Natural killer cell treated with Interleukin-12 subunit alpha and Interleukin-12 subunit beta and Interleukin-15 and Interleukin-18, amount 100 ng/mL, for 72 hours (primary cell): Measurements from ENCODE around the gene H1-8. TPM values are rescaled to one million over a fixed set of nuclear protein-coding genes. Genes with fewer than 3 reads are reported as not detected.

Experiments used
- ATAC-seq, 2 donors: fragments of 150-1000 bp; cut with Tn5 transposase in 1 of 2; sonication (Bioruptor Pico), chemical (Tn5 transposase) in 1 of 2; 2 replicates each; pipeline ENCODE4 v1.10.0; 2021
- DNase-seq: peaks from one replicate; pipeline ENCODE4 v3.0.0; 2022; ENCODE audit warnings: low spot score
- H3K27ac Mint-ChIP-seq, 2 donors: 1 replicate in 1 of 2; 2 replicates in 1 of 2; pipeline ENCODE4 v1.8.0; 2022; ENCODE audit warnings: mixed read lengths in 2 of 2, mild to moderate bottlenecking in 1 of 2, moderate library complexity in 1 of 2
- H3K27me3 Mint-ChIP-seq, 2 donors: 1 replicate in 1 of 2; 2 replicates in 1 of 2; pipeline ENCODE4 v1.8.0; 2022; ENCODE audit warnings: mixed read lengths in 2 of 2
- H3K36me3 Mint-ChIP-seq: one replicate; pipeline ENCODE4 v1.8.0; 2022; ENCODE audit warnings: mixed read lengths
- H3K4me1 Mint-ChIP-seq, 2 donors: 1 replicate in 1 of 2; 2 replicates in 1 of 2; pipeline ENCODE4 v1.8.0; 2022; ENCODE audit warnings: low read depth in 2 of 2, mixed read lengths in 2 of 2, mild to moderate bottlenecking in 1 of 2
- H3K4me3 Mint-ChIP-seq: one replicate; pipeline ENCODE4 v1.8.0; 2022; ENCODE audit warnings: mixed read lengths
- H3K9me3 Mint-ChIP-seq: 2 replicates; pipeline ENCODE4 v1.8.0; 2022; ENCODE audit warnings: mixed read lengths
- total RNA-seq, 2 donors: library from RNA; stranded (reverse); gene quantifications; one replicate each; pipeline ENCODE4 v1.2.3, GENCODE V29; 2022

Gene H1-8
- total RNA-seq, 2 donors from 2014 or later: not detected

DNA sequence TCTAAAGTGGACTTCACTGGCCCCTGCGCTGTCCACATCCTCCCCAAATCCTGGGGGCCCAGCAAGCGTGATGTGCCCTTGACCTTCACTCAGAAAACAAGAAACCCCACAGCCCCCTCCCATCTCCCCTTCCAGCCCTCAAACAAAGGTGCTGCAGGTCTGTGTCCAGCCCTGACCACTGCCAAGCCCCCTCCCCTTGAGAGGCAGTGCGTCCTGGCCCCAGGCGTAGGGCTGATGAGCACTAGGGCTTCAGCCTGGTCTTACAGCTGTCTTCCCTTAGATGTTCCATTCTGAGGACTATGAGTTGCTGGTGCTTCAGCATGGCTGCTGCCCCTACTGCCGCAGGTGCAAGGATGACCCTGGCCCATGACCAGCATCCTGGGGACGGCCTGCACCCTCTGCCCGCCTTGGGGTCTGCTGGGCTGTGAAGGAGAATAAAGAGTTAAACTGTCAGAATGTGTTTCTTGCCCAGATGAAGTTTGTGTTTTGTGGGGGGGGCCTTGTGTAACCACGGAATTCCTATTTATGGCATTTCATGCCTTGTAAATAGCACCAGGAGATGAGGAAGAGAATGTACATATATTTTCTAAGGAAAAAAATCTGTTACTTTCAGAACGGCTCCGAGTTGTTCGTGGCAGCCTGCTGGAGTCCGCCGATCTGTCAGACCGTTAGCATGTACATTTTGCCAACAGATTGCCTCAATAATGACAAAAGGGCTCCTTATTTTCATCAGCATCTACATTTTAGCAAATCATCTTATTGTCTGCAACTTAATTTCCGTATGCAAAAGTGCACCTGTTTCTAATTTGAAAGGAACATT is 22.9 kb upstream of the H1-8 start:
- peaks cover 0 to 4% of the 10 kb centered on the region in 2 donors for H3K4me1 Mint-ChIP-seq
- no peaks in the 10 kb centered on the region for H3K36me3 Mint-ChIP-seq
- ATAC-seq (no peak), DNase-seq (no peak)
- H3K9me3 Mint-ChIP-seq: no peaks in the 10 kb centered on the region
- no peak overlapping the region for H3K27ac Mint-ChIP-seq
- no peak overlapping the region for H3K4me3 Mint-ChIP-seq
- H3K27me3 Mint-ChIP-seq: no peaks in the 10 kb centered on the region

DNA sequence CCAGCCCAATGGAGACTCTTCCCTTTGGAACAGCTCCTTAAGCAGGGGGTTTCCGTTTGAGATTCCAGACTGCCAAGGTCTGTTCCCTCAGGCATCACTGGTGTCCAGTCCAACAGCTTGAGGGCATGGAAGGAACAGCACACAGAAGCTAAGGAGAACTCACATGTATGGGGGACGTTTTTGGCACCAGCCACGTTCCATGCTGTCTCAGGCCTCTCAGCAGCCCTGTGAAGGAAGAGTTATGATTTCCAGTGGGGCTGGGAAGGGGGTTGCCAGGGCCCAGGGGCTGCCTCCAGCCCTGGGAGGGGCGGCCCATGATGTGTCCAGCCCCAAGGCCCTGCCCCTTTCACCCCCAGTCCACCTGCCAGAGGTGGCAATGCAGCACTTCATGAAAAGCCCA is 22.0 kb upstream of the H1-8 start:
- no peaks in the 10 kb centered on the region for H3K36me3 Mint-ChIP-seq
- DNase-seq: no peak
- no peaks in the 10 kb centered on the region for H3K27me3 Mint-ChIP-seq
- no peak overlapping the region for H3K27ac Mint-ChIP-seq
- no peaks in the 10 kb centered on the region for H3K9me3 Mint-ChIP-seq
- no peak overlapping the region for H3K4me3 Mint-ChIP-seq
- H3K4me1 Mint-ChIP-seq: peaks cover 0 to 4% of the 10 kb centered on the region in 2 donors
- ATAC-seq: no peak

DNA sequence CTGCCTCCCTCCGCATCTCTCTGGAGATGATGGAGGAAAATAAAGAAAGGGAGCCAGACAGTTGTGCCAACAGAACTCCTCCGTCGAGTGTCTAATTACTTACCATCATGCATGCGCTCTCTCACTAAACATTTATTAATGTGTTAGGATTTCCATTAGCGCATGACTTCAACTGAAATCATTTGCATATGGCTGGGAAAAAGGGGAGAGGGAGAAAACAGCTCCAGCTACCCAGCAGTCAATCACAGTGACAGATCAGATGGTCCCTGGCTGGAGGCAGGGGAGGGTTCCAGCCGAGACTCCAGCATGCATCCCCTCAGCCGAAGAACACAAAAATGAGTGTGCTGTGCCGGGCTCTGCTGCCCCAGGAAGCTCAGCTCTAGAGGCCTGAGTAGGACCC is 21.4 kb upstream of the H1-8 start:
- Mint-ChIP-seq H3K27me3 (no peaks in the 10 kb centered on the region), H3K9me3 (no peaks in the 10 kb centered on the region), H3K4me3 (no peak overlapping the region), H3K36me3 (no peaks in the 10 kb centered on the region), H3K27ac (no peak overlapping the region), H3K4me1 (peaks cover 0 to 4% of the 10 kb centered on the region in 2 donors)
- ATAC-seq (no peak), DNase-seq (no peak)

DNA sequence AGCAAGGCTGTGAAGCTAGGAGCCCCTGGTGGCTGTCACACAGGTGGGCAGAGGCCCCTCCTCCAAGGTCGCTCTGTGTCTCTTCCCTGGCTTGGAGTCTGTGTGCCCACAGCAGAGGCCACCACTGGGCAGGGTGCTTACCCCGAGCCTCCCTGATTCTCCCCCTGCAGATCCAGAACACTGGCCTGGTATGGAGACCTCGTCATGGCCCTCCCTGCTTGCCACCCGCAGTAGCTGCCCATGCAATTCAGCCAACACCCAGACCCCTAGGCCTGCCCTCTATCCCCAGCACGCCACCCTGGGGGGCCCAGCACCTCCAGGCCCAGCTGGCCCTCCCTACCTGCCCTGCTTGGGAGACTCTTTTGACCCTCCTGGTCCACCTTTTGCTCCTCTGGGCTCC is 20.0 kb upstream of the H1-8 start:
- ATAC-seq (no peak), DNase-seq (no peak)
- peaks cover 0 to 4% of the 10 kb centered on the region in 2 donors for H3K4me1 Mint-ChIP-seq
- H3K9me3 Mint-ChIP-seq: no peaks in the 10 kb centered on the region
- no peak overlapping the region for H3K27ac Mint-ChIP-seq
- no peak overlapping the region for H3K4me3 Mint-ChIP-seq
- no peaks in the 10 kb centered on the region for H3K36me3 Mint-ChIP-seq
- no peaks in the 10 kb centered on the region for H3K27me3 Mint-ChIP-seq

DNA sequence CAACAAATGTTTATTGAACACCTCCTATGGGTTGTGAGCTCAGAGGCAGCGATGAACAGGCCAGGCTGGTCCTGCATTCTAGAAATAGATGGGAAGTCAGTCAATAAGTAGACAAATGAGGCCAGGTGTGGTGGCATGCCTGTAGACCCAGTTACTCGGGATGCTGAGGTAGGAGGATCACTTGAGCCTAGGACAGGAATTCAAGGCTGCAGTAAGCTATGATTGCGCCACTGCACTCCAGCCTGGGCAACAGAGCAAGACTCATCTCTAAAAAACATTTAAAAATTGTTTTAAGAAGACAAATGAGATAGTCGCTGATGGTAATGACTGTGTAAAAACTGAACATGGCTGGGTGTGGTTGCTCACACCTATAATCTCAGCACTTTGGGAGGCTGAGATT is 18.9 kb upstream of the H1-8 start:
- Mint-ChIP-seq H3K4me1 (peaks cover 0 to 4% of the 10 kb centered on the region in 2 donors), H3K27me3 (no peaks in the 10 kb centered on the region), H3K36me3 (no peaks in the 10 kb centered on the region), H3K9me3 (no peaks in the 10 kb centered on the region), H3K4me3 (no peak overlapping the region), H3K27ac (no peak overlapping the region)
- ATAC-seq (no peak), DNase-seq (no peak)

DNA sequence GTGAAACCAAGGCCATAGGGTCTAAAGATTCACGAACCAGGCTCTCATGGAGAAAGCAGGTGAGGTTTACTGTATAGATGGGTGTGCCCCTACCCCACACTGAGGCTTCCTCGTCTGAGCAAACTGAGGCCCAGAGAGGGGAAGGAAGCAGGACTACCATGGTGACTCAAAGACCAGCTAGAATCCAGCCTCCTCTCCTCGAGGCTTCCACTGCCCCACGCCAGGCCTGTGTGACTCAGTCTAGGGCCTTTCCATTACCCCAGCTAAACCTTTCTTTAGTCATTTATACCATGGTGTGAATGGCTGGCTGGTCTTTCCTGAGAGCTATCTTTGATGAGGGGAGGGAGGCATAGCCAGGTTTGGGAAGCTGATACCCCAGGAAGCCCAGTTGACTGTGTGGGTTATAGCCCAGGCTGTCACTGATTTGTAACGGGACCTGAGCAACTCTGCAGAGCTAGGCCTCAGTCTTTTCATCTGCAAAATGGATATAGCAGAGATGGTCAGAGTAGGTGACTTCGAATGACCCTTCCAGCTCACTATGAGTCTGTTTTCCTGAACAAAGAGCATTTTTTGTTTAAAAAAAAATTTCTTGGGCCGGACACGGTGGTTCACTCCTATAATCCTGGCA is 17.5 kb upstream of the H1-8 start:
- H3K27me3 Mint-ChIP-seq: no peaks in the 10 kb centered on the region
- H3K4me3 Mint-ChIP-seq: no peak overlapping the region
- ATAC-seq: no peak
- no peaks in the 10 kb centered on the region for H3K4me1 Mint-ChIP-seq
- no peak overlapping the region for H3K27ac Mint-ChIP-seq
- H3K9me3 Mint-ChIP-seq: no peaks in the 10 kb centered on the region
- DNase-seq: no peak
- H3K36me3 Mint-ChIP-seq: no peaks in the 10 kb centered on the region

DNA sequence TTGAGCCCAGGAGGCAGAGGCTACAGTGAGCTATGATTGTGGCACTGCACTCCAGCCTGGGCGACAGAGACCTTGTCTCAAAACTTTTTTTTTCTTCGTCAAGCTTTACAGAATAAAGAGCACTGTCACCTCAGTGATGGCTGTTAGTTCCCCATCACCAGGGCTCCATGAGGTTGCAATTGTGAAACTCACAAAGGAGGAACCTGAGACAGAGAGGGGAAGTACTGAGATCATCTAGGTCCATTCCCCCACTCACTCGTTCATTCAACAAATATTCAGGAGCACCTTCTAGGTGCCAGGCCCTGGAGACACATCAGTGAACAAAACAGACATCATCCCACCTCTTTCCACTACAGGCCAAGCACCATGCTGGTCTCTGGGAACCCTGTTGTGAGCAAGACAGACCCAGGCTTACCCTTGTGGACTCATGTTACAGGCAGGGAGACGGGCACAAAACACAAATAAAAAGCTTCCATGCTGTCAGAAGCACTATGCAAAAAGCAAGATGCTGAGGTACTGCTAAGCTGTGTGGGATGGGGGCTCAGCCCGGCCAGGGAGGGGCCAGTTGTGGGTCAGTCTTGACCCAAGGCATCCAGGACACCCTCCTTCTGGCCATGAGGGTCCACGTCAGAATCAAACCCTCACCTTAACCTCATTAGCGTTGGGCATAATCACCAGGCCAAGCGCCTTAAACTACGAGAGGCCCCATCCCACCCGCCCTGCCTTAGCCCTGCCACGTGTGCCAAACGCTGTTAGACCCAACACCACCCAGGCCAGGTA is 16.7 kb upstream of the H1-8 start:
- ATAC-seq (no peak), DNase-seq (no peak)
- Mint-ChIP-seq H3K4me1 (no peaks in the 10 kb centered on the region), H3K36me3 (no peaks in the 10 kb centered on the region), H3K27me3 (no peaks in the 10 kb centered on the region), H3K27ac (no peak overlapping the region), H3K9me3 (no peaks in the 10 kb centered on the region), H3K4me3 (no peak overlapping the region)

DNA sequence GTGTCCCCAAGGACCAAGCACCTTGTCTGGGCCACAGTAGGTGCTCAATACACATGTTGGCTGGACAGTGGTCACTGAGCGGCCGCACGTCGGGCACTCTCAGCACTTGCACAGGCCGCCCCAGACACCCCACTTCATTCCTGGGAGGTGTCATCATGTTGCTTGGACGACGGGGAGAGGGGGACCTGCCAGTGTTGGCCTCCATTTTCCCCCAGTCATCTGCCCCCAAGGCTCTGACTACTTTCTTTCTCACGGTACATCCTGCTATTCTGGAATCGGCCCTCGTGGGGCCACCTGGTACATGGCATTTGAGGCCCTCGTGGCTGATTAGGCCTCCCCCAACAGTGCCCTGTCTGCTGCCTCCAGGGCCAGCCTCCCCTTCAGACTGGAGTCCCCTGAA is 15.7 kb upstream of the H1-8 start:
- no peak for ATAC-seq
- Mint-ChIP-seq H3K4me1 (no peaks in the 10 kb centered on the region), H3K36me3 (no peaks in the 10 kb centered on the region), H3K4me3 (no peak overlapping the region), H3K9me3 (no peaks in the 10 kb centered on the region), H3K27ac (no peak overlapping the region), H3K27me3 (no peaks in the 10 kb centered on the region)
- DNase-seq: no peak

DNA sequence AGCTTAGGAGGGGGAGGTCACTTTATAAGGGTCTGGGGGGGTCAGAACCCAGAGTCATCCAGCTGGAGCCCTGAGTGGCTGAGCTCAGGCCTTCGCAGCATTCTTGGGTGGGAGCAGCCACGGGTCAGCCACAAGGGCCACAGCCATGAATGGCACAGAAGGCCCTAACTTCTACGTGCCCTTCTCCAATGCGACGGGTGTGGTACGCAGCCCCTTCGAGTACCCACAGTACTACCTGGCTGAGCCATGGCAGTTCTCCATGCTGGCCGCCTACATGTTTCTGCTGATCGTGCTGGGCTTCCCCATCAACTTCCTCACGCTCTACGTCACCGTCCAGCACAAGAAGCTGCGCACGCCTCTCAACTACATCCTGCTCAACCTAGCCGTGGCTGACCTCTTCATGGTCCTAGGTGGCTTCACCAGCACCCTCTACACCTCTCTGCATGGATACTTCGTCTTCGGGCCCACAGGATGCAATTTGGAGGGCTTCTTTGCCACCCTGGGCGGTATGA is 14.3 kb upstream of the H1-8 start, which contains the start of gene RHO:
Gene RHO, plus strand, starts transcription at position 51 of the 512 bp plus-strand sequence. Its CDS starts 95 bp downstream, at position 146.
- Mint-ChIP-seq H3K9me3 (no peaks in the 10 kb centered on the region), H3K27ac (no peak within 1 kb of the TSS), H3K4me3 (no peak within 1 kb of the TSS), H3K27me3 (no peaks in the 10 kb centered on the region), H3K4me1 (no peaks in the 10 kb centered on the region), H3K36me3 (no peaks in the 10 kb centered on the region)
- ATAC-seq (no peak), DNase-seq (no peak)

DNA sequence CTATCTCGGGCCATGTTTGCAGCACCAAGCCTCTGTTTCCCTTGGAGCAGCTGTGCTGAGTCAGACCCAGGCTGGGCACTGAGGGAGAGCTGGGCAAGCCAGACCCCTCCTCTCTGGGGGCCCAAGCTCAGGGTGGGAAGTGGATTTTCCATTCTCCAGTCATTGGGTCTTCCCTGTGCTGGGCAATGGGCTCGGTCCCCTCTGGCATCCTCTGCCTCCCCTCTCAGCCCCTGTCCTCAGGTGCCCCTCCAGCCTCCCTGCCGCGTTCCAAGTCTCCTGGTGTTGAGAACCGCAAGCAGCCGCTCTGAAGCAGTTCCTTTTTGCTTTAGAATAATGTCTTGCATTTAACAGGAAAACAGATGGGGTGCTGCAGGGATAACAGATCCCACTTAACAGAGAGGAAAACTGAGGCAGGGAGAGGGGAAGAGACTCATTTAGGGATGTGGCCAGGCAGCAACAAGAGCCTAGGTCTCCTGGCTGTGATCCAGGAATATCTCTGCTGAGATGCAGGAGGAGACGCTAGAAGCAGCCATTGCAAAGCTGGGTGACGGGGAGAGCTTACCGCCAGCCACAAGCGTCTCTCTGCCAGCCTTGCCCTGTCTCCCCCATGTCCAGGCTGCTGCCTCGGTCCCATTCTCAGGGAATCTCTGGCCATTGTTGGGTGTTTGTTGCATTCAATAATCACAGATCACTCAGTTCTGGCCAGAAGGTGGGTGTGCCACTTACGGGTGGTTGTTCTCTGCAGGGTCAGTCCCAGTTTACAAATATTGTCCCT is 13.4 kb upstream of the H1-8 start:
- ATAC-seq: no peak
- Mint-ChIP-seq H3K4me3 (no peak overlapping the region), H3K4me1 (no peaks in the 10 kb centered on the region), H3K36me3 (no peaks in the 10 kb centered on the region), H3K9me3 (no peaks in the 10 kb centered on the region), H3K27ac (no peak overlapping the region), H3K27me3 (no peaks in the 10 kb centered on the region)
- no peak for DNase-seq

DNA sequence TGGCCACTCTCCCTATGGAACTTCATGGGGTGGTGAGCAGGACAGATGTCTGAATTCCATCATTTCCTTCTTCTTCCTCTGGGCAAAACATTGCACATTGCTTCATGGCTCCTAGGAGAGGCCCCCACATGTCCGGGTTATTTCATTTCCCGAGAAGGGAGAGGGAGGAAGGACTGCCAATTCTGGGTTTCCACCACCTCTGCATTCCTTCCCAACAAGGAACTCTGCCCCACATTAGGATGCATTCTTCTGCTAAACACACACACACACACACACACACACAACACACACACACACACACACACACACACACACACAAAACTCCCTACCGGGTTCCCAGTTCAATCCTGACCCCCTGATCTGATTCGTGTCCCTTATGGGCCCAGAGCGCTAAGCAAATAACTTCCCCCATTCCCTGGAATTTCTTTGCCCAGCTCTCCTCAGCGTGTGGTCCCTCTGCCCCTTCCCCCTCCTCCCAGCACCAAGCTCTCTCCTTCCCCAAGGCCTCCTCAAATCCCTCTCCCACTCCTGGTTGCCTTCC is 12.7 kb upstream of the H1-8 start:
- DNase-seq: no peak
- Mint-ChIP-seq H3K27ac (no peak overlapping the region), H3K4me1 (no peaks in the 10 kb centered on the region), H3K27me3 (no peaks in the 10 kb centered on the region), H3K9me3 (no peaks in the 10 kb centered on the region), H3K36me3 (no peaks in the 10 kb centered on the region), H3K4me3 (no peak overlapping the region)
- no peak for ATAC-seq

DNA sequence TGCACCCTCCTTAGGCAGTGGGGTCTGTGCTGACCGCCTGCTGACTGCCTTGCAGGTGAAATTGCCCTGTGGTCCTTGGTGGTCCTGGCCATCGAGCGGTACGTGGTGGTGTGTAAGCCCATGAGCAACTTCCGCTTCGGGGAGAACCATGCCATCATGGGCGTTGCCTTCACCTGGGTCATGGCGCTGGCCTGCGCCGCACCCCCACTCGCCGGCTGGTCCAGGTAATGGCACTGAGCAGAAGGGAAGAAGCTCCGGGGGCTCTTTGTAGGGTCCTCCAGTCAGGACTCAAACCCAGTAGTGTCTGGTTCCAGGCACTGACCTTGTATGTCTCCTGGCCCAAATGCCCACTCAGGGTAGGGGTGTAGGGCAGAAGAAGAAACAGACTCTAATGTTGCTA is 12.2 kb upstream of the H1-8 start:
- no peak for ATAC-seq
- Mint-ChIP-seq H3K9me3 (no peaks in the 10 kb centered on the region), H3K27ac (no peak overlapping the region), H3K4me3 (no peak overlapping the region), H3K36me3 (no peaks in the 10 kb centered on the region), H3K27me3 (no peaks in the 10 kb centered on the region), H3K4me1 (no peaks in the 10 kb centered on the region)
- DNase-seq: no peak

DNA sequence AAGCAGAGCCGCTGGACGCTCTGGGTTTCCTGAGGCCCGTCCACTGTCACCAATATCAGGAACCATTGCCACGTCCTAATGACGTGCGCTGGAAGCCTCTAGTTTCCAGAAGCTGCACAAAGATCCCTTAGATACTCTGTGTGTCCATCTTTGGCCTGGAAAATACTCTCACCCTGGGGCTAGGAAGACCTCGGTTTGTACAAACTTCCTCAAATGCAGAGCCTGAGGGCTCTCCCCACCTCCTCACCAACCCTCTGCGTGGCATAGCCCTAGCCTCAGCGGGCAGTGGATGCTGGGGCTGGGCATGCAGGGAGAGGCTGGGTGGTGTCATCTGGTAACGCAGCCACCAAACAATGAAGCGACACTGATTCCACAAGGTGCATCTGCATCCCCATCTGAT is 11.3 kb upstream of the H1-8 start:
- H3K4me3 Mint-ChIP-seq: no peak overlapping the region
- no peaks in the 10 kb centered on the region for H3K4me1 Mint-ChIP-seq
- H3K27ac Mint-ChIP-seq: no peak overlapping the region
- H3K27me3 Mint-ChIP-seq: no peaks in the 10 kb centered on the region
- no peaks in the 10 kb centered on the region for H3K36me3 Mint-ChIP-seq
- DNase-seq (no peak), ATAC-seq (no peak)
- no peaks in the 10 kb centered on the region for H3K9me3 Mint-ChIP-seq
